ENCODE measurements around the gene GRIP1.

Gene GRIP1

DNA sequence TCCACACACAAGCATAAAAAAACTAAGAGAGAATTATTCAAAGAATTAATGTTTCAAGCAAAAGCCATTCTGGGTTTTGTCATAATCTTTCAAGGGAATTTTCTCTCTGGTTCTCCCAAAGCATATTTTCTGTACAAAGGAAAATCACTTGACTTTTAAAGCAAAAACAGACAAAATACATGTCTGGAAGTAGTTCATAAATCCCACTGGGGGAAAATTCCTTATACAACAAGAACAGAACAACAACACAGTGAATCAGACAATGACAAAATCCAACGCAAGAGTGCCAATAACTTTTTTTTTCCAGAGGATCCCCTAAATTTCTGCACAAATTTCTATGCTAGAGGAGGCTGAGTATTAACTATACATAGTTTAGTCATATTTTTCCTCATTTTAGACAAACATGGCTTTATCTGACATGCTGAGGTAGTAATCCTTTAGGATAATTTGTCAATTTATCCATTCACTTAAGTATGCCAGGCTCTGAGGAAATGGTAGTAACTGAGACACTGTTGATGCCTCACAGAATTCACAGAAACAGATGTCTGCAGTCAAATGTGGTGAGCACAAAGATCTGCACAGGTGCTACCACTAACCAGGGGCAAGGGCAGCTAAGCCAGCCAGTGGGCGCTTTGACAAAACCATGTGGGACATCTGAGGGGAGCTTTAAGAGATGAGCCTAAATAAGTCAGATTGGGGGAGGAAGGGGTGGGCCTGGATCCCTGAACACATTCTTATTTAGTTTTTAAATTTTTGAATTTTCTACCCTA is 38.0 kb downstream of the GRIP1 start:
- DNase-seq (ENCODE audit: low read depth) = no peak

DNA sequence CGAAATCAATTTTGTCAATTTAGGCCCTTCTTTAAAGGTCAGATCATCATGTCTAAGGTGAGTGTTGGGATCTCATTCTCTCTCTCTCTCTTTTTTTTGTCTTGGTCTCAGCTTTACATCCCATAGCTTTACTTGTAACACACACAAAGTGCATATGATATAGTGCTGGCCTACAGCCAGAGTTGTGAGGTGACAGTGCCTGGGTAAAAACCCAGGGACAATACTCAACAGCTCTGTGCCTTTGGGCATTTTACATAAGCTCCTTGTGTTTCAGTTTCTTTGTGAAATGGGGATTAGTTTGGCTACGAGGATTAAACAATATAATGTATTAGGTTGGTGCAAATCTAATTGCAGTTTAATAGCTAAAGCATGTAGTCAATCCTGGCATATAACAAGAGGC is 40.2 kb downstream of the GRIP1 start:
- no peak for DNase-seq (ENCODE audit: low read depth)

DNA sequence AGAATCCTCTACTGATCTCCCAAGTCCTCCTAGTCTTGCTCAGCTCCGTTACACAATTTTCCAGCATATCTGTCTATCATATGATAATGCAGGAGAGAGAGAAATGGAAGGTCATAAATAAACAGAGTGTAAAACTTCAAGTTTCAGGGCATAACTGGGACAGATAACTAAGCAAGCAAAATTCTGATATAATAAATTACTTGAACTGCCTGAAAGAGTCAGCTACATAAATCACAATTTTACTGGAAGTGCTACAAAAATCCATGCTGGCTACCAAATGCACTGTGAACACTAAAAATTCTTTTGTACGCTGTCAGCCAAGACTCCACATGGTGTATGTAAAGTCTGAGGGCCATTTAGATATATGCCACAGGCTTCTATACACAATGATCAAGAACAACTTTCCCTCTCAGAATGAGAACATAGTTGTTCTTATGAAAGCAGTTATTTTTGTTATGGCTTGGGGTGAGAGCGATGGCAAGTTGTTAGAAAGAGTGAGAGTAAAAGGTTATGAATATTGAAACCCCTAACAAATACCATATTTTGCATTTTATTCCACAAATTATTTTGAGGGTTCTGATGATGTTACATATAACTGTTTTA is 41.1 kb downstream of the GRIP1 start:
- DNase-seq (ENCODE audit: low read depth) = no peak

DNA sequence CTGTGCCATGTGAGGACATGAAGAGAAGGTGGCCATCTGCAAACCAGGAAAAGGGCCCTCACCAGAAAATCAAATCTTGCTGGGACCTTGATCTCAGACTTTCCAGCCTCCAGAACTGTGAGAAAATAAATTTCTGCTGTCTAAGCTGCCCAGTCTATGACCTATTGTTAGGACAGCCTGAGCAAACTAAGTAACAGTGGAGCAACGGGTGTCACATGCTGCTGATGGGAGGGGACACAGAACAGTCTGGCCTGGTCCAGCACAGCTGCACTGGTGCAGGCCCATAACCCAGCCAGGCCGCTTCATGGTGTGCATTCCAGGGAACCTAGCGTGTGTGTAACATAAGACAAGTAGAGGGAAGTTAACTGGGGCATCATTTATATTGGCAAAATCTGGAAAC is 42.1 kb downstream of the GRIP1 start:
- DNase-seq (ENCODE audit: low read depth) = no peak

DNA sequence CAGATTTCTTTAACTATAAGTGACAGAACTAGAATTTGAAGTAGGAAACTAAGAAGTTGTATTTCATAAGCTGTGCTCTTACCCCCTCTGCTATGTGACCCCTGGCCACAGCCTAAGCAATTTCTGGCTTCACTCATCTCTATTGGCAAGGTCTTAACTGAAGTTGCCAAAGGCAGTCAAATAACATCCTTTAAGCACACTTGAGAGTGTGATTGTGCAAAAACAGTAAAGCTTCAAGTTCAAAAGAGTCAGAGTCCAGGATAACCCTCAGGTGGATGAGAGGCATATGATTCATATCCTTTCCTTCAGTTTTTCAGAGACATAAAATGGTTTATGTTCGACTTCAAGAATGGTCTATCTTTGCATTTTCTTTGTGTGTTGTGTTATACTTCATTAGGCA is 45.2 kb downstream of the GRIP1 start:
- DNase-seq (ENCODE audit: low read depth) = no peak

DNA sequence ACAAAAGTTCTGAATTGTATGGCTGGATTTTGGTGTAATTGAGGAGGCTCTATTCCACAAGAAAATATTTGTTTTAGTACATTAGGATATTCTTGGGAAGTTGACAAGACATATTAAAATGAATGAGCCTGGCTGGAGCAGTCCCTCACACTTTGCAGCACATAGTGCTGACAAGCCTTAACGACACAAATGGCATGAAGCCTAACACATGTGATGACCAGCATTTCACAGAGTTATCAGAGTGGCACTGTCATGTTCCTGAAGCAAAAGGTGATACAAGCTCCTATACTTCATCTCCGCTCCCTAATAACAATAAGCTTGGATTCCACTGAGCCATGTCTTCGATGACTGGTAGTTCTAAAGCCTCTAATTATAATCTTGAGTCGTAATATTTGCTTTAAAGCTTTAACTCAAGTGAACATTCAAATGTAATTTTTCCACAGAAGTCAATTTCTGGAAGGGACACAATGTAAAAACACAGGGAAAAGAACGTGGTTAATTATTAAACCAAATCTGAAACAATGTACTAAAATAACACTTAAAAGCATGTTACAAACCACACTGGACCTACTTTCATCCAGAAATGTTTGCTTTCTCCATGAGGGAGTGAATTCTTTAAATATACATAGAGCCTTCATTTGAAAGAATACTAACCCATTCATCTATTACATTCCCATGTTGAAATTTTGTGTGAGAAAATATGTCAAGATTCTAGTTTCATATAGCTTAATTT is 49.6 kb downstream of the GRIP1 start:
- no peak for DNase-seq (ENCODE audit: low read depth)

DNA sequence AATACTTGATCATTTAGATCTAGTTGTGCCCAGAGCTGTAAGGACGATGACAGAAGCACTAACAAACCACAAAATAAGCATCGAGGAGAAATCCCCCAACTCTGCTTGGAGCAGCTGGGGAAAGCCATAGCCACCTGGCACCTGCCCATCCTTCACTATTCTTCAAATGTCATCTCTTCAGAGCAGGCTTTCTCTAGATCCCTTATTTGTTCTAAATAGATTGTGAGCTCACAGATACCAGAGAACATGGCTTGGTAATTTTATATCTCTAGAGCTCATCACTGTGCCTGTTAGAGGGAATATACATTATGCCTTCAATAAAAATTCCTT is 50.9 kb downstream of the GRIP1 start:
- no peak for DNase-seq (ENCODE audit: low read depth)

DNA sequence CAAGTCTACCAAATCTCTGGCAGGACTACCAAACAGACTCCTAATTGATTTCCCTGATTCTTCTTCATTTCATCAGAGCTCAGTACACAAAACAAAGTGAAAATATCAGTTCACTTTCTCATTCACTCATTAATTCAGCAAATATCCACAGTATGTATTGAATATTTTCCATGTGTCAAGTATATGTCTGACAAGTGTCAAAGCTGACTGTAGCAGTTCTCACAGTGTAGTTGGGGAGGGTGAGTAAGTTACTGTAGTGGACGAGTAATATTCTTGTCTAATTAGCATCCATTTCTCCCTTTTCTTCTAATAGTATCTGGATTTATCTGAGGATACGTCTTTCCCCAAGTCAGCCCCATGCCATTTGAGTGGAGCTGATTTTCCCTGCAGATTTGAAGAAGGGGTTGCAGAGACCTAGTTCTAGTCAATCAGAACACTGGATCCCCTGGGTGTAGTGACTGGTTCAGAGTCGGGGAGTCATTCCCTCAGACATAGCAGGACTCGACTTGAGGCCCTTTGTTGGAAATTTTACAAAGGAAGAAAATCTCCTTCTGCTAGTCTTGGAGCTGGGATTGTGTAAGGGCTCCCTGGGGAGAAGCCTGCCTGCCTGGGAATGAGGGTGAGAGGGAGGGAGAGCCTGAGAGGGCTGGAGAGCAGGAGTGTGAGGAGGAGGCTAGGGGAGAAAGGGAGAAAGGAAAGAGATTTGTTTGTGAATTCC is 51.4 kb downstream of the GRIP1 start:
- no peak for DNase-seq (ENCODE audit: low read depth)

DNA sequence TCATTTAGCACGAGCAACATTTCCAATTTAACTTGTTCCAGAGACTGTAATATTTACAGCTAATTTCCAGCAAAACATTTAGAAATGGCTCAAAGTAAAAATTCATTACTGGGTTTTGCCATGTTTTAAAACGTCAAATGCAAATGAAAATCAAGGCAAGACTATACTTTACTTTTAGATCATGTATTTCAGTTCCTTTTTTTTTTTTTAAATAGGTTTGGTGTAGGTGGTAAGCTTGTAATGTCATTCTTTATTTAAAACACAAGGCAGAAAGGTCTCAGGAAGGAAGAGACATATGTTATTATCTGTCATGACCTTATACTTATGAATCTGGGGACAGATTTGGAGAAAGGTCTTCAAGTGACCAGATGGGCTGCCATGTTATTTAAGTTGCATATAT is 54.1 kb downstream of the GRIP1 start:
- no peak for DNase-seq (ENCODE audit: low read depth)

DNA sequence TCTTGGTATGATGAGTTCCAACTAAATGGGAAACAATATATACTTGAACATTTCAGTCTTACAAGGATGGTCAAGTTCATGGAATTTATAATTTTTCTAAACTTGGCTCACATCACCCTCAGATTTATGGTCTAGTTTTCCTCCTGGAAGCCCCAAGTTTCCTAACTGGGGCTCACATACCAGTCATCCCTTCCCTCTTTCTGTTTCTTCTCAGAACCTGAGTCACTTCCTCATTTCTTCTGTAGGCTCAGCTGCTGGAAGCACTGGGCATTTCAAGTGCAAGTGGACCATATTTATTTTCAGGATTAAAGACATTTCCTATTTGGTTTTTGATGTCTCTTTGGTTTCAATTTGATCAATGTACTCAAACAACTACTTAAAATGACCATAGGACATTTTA is 55.4 kb downstream of the GRIP1 start:
- no peak for DNase-seq (ENCODE audit: low read depth)

DNA sequence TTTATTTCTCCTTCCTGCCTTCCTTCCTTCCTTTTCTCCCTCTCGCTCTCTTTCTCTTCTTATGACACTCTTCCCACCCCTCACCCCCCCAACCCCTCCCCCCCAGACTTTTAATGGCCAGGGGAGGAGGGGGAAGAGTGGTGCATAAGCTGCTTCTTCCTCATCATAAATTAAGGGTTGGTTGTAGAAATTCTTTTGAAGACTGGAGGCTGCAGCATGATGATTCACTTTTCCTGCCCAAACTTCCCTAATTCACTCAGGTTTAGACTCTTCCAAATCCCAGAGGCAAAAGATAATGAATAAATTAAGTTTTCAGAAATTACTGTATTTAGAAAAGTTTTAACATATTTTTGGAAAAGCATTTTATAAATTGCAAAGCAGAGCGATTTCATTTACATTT is 58.2 kb downstream of the GRIP1 start:
- DNase-seq (ENCODE audit: low read depth) = no peak

DNA sequence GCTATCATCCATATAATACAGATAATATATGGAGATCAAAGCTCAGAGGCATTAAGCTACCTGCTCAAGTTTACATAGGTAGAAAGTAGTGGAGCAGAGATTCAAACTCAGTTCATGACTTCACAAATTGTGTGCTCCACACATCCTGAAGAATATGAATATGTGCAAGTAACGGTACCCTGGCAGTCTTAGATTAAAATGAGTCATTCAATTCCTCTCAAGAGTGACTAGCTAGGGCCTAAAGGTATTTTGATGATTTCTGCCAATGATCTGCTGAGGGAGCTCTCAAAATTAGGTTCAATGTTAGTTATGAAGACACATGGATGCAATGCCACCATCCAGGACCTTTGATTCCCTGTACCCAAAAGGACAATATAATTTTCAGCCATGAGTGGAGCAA is 58.9 kb downstream of the GRIP1 start:
- DNase-seq (ENCODE audit: low read depth) = no peak

DNA sequence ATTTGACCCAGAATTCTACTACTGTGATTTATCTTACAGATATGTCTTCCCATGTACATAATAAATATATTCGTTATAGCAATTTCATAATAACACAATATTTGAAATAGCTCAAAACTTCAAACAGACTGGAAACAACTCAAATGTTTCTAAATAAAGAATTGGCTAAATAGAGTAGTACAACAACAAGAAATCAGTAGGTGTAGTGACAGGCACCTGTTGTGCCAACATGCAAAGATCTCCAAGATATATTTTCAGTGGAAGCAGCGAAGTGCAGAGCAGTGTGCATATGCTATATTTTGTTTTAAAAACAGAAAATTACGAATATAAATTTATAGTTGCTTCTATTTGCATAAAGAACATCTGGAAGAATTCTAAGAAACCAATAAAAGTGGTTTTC is 60.9 kb downstream of the GRIP1 start:
- DNase-seq (ENCODE audit: low read depth) = no peak

DNA sequence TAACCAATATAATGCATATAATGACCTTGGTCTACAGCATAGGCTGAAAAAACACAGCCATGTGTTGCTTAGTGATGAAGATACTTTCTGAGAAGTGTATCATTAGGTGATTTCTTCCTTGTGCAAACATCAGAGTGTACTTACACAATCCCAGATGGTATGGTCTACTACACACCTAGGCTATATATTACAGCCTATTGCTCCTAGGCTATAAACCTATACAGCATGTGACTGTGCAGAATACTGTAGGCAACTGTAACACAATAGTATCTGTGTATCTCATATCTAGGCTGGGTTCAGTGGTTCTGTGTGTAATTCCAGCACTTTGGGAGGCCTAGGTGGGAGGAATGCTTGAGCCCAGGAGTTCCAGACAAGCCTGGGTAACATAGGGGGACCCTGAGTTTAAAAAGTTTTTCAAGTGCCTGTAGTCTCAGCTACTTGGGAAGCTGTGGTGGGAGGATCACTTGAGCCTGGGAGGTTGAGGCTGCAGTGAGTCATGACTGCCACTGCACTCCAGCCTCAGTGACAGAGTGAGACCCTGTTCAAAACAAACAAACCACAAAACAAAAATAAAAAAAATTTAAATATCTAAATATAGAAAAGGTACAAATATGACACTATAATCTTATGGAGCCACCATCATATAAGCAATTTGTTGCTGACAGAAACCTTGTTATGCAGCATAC is 66.6 kb downstream of the GRIP1 start:
- no peak for DNase-seq (ENCODE audit: low read depth)

DNA sequence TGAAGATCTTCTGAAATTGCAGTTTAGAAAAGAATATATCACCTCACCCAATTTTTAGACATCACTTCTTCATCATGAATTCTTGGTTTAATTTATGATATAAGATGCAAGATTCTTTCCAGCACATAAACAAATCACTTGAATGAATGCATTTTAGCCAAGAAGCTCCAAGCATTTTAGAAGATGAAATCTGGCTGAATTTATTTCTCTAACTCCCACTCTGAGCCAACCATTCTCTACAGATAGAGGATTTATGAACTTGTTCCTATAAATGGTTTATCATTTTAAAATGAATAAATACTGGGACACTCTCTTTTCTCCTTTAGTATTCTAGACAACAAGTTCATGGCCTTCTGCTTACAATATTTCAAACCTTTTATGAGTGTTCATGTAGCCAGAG is 71.7 kb downstream of the GRIP1 start:
- DNase-seq (ENCODE audit: low read depth) = no peak

DNA sequence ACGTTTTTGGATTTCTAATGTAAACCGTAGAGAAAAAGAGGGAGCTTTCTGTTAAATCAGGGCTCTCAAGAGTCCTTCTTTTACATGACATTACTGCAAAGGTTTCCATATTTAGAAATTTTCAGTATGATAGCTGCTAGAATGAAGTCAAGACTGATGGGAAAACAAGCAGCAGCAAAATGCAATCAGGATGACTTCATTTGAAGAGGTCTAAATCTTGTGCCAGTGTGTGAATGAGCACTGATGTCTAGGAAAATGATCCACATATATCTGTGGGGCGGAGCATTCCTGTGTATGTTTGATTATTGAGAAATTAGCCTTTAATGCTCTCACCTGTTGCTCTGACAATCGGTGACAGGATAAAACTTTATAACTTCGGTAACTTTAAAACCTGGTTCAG is 73.6 kb downstream of the GRIP1 start:
- no peak for DNase-seq (ENCODE audit: low read depth)

DNA sequence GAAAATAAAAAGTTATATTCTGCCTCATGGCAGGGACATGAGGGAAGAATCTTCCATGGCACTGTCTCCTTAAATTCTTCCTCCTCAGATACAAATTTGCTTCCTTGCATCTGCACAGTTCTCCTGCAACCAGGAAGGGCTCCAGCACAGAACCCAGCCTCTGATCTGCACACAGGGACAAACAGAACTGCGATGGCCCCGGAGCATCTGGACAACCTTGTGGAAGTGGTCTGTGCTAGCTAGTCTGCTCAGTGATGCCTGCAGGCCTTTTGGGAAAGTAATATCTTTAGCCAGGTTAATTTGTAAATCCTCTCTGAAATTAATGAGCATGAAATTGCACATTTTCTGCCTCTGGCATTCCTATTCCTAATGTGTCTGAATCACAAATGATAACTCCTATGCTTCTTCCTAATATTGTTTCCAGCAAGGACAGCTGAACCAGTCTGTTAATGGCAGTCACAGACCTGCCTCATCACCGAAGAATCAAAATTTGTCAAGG is 74.8 kb downstream of the GRIP1 start:
- DNase-seq (ENCODE audit: low read depth) = no peak

DNA sequence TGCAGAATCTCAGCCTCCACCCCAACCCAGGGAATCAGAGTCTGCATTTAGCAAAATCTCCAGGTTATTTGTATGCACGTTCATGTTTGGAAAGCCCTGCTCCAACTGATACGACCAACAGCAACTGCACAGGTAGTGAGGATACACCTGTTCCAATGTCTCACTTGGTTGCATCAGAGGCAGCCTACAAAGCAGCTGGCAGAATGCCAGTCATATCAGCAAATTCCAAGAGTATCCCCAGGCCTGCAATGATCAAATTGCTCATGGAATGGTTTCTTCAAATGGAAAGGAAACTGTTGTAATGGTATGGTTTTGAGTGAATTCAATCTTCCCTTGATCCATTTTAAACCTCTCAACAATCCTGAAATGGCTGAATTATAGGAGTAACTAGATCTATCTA is 75.4 kb downstream of the GRIP1 start:
- DNase-seq (ENCODE audit: low read depth) = no peak

DNA sequence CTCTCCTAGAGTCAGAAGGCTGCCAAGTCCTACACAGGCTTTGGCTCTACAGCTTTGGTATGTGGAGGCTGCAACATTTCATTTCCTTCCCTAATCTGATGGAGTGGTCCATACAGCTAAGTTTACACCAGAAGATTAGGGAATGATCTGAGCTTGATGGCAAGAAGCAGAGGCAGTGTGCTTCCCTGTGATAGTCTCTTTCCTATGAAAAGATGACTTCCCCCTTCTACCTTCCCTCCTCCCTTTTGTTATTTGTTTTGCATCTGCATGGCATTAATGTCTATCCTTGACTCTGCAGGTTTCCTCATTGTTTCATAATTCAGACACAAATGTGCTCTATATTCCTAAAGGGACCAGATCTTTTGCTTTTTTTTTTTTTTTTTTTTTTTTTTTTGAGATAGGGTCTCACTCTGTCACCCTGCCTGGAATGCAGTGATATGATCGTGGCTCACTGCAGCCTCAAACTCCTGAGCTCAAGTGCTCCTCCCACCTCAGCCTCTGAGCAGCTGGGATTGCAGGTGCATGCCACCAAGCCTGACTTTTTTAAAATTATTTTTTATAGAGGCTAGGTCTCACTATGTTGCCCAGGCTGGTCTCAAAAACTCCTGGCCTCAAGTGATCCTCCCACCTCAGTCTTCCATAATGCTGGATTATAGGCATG is 76.3 kb downstream of the GRIP1 start:
- DNase-seq (ENCODE audit: low read depth) = no peak

DNA sequence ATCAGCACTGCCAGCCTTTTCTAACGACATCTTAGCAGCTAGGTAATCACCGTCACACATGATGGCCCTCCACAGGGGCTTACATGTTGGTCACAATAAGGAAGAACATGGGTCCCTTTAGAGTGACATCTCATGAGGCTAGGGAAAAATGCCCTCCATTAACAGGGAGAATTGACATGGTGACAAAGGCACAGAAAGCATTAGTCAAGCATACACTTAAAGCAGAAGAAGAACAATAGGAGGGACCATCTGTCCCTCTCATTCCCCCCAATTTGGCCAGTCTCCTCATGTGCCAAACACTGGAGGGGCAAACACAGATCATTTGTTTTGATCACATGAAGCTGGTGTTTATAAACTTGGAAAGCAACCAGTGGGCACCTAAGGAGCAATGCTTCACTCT is 78.0 kb downstream of the GRIP1 start:
- no peak for DNase-seq (ENCODE audit: low read depth)

DNA sequence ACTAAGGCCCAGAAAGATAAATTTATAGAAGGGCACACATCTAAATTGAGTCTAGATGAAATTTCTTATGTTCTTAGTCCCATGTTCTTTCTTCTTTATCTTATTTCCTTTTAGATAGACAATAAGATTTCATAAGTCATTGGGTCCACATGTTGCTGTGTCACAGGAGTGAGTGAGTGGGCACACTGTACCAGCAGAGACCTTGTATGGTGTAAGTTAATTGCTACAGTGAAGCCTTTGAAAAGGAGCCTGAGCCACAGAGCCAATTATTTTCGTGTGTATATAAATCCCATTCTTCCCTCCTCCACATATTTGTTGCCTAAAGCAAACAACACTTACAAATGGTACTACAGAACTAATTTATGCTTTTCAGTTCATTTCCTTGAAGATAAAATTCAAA is 79.1 kb downstream of the GRIP1 start:
- no peak for DNase-seq (ENCODE audit: low read depth)

DNA sequence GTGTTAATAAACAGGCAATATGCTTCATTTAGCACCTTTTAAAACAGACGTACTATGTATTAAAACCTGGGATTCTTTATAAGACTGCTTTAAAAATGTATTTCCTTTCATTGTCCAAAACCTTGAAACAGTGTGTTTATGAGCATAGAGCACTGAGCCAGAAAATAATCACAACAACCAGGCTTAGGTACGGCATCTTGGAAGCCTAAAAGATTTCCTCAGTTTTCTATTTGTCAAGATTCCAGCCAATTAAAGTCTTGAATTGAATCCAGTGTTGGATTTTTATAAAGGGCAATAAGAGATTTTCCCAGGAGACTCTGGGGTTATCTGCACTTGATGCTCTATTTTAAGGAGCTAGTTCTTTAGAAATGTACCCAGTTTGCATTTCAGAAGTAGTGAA is 80.3 kb downstream of the GRIP1 start:
- no peak for DNase-seq (ENCODE audit: low read depth)
